Brain pericyte (primary cell): ENCODE results near the gene SRCAP.
"Not testable (repeated sequence)": the region's sequence is repeated elsewhere in the genome, so short reads cannot be mapped to it uniquely, and the experiment has no call there.

Experiments used
- DNase-seq: peaks from one replicate; pipeline ENCODE4 v3.0.0-alpha.2; 2012; ENCODE audit warnings: low read depth, low spot score

SRCAP gene

DNA sequence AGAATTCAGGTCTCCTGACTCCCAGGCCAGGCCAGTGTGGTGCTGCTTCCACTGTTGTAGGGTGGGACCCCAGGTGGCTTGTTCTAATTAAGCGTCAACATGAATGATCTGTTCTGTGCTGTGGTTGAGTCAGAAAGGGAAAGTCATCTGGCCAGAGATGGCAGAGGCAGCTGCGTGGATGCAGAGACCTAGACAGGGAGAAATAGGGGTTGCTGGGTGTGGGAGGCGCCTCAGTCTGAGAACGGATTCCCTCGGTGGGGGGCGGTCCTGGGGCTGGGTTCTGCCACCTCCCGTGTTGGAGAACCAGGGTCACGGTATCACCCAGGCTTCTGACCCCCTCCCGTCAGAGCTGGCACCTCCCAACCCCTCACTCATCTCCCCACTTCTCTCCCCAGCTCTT lies 35.2 kb upstream of the SRCAP start:
- DNase-seq, result no peak

GRCh38 chr16:30664616-30665109 lies 34.3 kb upstream of the SRCAP start:
- no peak for DNase-seq

GRCh38 chr16:30665155-30665829 lies 33.7 kb upstream of the SRCAP start:
- no peak for DNase-seq

DNA sequence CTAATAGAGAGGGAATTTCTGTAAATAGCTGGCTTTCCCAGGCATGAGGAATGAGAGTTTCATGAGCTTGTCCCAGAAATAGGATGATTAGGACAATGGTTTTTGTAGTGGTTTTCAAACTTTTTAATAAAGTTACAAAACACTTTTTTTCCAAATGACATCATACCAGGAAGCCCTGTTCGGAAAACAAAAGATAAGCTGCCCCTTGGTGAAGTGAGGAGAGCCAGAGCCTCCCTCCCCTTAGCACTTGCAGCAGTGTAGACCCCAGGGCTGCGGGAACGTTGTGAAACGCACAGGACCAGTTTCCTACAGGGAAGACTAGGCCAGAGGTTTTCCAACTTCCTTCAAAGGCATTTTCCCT lies 33.2 kb upstream of the SRCAP start:
- no peak for DNase-seq

DNA sequence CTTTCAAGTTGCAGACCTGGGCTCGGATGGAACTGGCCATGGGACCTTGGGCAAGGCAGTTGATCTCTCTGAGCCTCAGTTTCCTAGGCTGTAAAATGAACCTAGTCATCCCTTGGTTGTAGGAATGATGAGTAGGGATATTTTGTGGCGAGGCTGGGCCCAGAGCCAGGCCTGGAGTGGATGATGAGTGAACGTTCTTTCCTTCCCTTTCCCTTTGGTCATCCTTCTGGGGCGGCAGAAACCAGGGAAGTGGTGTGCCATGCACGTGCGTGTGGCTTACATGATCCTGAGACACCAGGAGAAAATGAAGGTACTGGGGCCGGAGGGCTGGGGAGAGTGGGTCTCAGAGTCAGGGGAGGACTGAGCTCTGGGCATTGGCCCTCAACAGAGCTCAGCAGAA lies 32.3 kb upstream of the SRCAP start:
- DNase-seq, result no peak

- no peak for DNase-seq
These were observed 31.5 kb upstream of the SRCAP start for GRCh38 chr16:30667361-30667905.

DNA sequence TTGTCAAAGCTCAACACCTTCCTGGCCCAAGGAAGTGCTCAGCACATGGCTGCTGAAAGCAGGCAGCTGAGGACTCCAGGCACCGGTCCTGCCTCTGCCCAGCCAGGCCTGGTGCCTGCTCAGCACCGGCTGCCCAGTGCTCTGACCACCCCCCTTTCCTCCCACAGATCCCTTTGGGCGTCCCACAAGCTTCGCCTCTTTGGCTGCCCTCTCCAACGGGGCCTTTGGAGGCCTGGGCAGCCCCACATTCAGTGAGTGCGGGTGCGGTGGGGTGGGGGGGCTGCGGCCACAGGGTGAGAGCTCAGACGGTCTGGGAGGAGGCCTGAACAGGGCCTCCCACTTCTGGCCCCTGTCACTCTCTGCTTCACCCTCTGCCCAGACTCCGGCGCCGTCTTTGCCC lies 30.6 kb upstream of the SRCAP start:
- DNase-seq, result no peak

DNA sequence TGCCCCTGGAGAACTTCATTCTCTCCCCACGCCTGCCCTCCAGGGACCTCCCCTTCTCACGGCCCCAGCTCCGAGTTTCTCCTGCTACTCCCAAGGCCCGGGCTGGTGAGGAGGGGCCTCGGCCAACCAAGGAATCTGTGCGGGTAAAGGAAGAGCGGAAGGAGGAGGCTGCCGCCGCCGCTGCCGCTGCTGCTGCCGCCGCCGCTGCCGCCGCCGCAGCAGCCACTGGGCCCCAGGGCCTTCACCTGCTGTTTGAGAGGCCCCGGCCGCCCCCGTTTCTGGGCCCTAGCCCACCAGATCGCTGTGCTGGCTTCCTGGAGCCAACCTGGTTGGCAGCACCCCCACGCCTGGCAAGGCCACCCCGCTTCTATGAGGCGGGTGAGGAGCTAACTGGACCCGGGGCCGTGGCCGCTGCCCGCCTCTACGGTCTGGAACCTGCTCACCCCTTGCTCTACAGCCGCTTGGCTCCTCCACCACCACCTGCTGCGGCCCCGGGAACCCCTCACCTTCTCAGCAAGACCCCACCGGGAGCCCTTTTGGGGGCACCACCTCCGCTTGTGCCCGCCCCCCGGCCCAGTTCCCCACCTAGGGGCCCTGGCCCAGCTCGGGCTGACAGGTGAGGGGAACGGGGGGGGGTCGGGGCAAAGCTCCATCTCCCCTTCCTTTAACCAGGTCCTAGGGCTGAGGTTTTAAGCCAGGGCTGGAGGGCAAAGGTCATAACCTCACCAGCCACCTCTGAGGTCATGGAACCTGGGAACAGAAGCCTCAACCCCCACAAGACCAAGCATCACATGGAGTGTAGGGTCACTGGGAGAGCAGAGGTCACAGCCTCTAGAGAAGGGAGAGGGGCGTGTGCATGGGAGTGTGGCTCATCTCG lies 29.7 kb upstream of the SRCAP start:
- no peak for DNase-seq

DNA sequence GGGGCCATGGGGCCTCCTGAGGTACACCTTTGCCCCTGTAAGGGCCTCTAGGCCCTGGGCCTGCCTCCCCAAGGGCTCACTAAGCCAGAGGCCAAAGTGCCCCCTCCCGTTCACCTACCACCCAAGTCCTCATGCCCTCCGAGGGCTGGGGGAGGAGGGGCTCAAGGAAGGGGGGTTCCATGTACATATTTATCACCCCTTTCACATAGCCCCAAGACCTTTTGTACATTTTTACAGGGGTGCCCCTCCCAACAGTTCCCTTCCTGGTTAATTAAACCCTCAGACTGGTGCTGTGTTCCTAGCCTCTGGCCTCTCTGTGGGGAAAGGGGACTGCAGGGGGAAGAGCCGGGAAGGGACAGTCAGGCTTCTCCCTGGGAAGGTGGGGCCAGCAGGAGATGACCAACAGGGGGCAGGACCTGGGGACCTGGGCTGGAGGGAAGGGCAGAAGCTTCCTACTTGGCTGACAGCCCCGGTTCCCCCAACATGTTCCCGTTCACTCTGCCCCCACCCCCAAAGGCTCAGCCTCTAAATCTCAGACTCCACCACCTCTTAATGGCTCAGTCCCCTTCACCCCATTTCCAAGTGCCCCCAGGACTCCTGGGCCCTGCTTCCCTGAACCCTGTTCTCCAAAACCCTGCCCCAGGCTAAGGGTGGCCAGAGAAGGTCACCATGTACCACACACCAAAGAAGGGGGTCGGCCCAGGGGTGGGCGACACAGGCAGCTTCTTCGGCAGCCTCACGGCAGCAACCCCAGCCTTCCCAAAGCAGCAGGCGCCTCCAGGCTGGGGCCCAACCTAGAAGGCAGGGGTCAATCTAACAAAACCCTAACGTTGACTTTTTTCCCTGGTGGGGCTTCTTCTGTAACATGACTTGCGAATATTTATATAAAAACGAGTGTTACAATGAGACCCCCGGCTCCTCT lies 28.8 kb upstream of the SRCAP start:
- DNase-seq, result no peak

GRCh38 chr16:30675143-30675542 lies 23.8 kb upstream of the SRCAP start:
- DNase-seq, result no peak

GRCh38 chr16:30677931-30678585 lies 20.9 kb upstream of the SRCAP start:
- no peak for DNase-seq

DNA sequence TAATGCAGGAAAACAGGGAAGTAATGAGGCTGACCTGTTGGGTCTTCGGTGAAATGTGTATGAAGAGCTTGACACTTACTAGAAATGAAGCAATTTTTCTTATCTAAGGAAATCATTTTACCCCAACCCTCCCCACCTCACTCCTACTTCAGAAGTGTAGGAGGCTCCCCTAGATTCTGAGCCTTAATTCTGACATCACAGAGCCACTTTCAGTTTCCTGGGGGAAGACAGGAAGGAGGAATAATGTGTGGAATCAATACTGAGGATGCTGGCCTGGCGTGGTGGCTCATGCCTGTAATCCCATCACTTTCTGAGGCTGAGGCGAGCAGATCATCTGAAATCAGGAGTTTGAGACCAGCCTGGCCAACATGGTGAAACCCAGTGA lies 20.4 kb upstream of the SRCAP start:
- DNase-seq, result no peak

DNA sequence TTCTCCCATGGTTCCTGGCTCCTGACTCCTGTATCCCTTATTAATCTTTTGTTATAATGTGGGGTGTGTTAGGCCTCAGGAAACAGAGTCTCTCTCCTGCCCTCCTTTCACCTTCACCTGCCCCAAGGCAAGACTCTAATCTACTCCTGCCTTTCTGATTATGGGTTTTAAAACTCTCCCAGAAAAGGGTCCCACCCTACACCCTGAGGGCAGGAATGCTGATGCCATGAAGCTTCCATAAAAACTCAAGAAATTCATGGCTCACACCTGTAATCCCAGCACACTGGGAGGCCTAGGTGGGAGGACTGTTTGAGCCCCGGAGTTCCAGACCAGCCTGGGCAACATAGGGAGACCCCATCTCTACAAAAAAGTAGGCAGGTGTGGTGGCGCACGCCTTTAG lies 18.6 kb upstream of the SRCAP start:
- no peak for DNase-seq

DNA sequence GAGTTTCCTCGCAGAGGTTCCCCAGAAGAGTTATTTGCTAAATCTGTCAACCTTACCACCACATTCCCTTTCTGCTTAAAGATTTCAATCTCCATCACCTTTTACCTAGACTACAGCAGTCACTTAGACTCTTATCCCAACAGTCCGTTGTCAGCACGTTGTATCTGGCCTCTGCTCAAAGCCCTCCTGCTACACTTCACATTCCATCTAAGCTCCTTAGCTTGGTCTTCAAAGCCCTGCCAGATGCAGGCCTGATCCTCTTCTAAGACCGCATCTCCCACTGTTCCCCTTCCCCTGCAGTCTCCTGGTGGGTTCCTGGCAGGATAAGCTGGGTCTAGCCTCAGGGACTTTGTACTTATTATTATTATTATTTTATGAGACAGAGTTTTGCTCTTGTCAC lies 10.3 kb upstream of the SRCAP start:
- DNase-seq, result no peak

DNA sequence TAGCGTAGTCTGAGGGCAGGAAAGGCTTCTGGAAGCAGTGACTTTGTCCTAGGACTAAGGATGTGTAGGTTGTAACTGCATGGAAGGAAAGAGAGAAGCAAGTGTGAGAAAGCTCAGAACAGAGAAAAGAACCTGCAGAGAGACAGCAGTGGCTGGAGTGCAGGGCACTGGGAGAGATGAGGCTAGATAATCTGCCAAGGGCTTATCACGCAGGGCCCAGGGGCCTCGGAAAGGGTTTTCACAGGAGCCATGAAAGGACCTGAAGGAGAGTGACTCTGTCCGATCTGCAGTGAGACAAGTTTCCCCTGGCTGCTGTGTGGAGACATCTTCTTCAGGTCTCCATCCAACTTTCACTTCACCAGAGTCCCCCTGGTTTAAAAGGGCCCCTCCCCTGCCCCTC lies 7.1 kb upstream of the SRCAP start:
- no peak for DNase-seq

DNA sequence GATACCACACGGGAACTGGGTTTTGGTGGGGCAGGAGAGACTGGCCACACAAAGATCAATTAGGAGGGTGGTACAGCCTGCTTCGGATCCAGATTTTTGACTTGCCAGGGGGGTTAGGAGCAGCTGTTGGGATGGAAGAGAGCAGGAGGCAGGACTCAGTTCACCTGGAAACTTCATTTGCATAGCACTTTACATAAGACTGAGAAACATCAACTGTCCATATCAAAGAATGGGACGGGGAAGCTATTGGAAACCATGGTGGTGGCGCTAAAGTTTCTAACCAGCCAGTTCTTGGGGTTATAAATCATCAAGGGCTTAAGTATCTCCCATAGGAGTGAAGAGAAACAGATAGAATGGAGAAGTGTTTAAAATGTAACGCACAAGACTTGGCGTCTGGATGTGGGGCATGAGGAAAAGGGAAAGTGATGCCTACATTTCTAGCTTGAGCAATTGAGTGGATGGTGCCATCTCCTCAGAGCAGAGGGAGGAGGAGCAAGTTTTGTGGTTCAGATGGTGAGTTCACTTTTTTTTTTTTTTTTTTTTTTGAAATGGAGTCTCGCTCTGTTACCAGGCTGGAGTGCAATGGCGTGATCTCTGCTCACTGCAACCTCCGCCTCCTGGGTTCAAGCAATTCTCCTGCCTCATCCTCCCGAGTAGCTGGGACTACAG lies 6.4 kb upstream of the SRCAP start:
- no peak for DNase-seq

- no peak for DNase-seq
These were observed 3.9 kb upstream of the SRCAP start for GRCh38 chr16:30694926-30695693.

DNA sequence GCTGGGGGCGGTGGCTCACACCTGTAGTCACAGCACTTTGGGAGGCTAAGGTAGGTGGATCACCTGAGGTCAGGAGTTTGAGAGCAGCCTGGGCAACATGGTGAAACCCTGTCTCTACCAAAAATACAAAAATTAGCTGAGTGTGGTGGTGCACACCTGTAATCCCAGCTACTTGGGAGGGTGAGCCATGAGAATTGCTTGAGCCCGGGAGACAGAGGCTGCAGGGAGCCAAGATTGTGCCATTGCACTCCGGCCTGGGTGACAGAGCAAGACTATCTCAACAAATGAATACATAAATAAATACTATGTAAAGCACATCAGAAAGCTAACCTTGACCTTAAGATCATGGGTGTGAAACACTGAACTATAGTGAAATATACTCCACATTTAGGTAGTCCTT lies 2.3 kb upstream of the SRCAP start:
- DNase-seq, result not testable (repeated sequence)

- no peak for DNase-seq
These were observed 1.5 kb upstream of the SRCAP start for GRCh38 chr16:30697264-30698138.
